Caco-2 (cell line): ENCODE measurements around the gene P2RX6. TPM values are rescaled to one million over a fixed set of nuclear protein-coding genes. Genes with fewer than 3 reads are reported as not detected.

Experiments
- BruUV-seq: library from RNA; stranded (reverse); fragments of 400-500 nt; replicated peaks from 2 replicates; lab custom pipeline; 2021; lab: Mats Ljungman, UMichigan
- CTCF ChIA-PET: fragments of 300-600 bp; sonication (Branson Sonifier 250); formaldehyde crosslinking; loops from one replicate; lab custom pipeline; 2022; ENCODE audit warnings: antibody characterized with exemption; lab: Charles Lee
- POLR2A ChIA-PET: fragments of 300-600 bp; sonication (Branson Sonifier 250); formaldehyde crosslinking; loops from one replicate; lab custom pipeline; 2022; ENCODE audit warnings: antibody characterized with exemption; lab: Charles Lee
- DNase-seq, 2 experiments: peaks; one replicate each; pipeline versions ENCODE4 v3.0.0 to v3.0.0-alpha.2; 2020 to 2022
- H3K27me3 ChIP-seq: replicated peaks from 2 replicates; pipeline ENCODE4 v1.6.0; 2011; ENCODE audit warnings: low read length; ENCODE audit not compliant: control insufficient read depth, insufficient read depth
- H3K36me3 ChIP-seq: 2 replicates; pipeline ENCODE4 v1.5.1; 2011; ENCODE audit warnings: low read length; ENCODE audit not compliant: control insufficient read depth, insufficient read depth
- H3K4me1 ChIP-seq: fragments of 250-450 bp; sonication (Bioruptor Pico); 2 replicates; pipeline ENCODE4 v1.5.1; 2020; ENCODE audit warnings: mild to moderate bottlenecking
- H3K4me3 ChIP-seq: 2 replicates; pipeline ENCODE4 v1.5.1; 2011; ENCODE audit warnings: low read depth, mild to moderate bottlenecking, control low read depth, low read length
- H3K9me3 ChIP-seq: fragments of 250-450 bp; sonication (Bioruptor Pico); 2 replicates; pipeline ENCODE4 v1.5.1; 2020; ENCODE audit warnings: mild to moderate bottlenecking, moderate library complexity
- H3K27ac Mint-ChIP-seq: one replicate; pipeline ENCODE4 v1.8.0; 2022; ENCODE audit warnings: mixed read lengths; ENCODE audit not compliant: unreplicated experiment
- H3K27me3 Mint-ChIP-seq: one replicate; pipeline ENCODE4 v1.8.0; 2022; ENCODE audit warnings: mixed read lengths; ENCODE audit not compliant: insufficient read depth, unreplicated experiment
- H3K36me3 Mint-ChIP-seq: one replicate; pipeline ENCODE4 v1.8.0; 2022; ENCODE audit warnings: mild to moderate bottlenecking, mixed read lengths; ENCODE audit not compliant: insufficient read depth, unreplicated experiment
- H3K4me1 Mint-ChIP-seq: one replicate; pipeline ENCODE4 v1.8.0; 2022; ENCODE audit warnings: low read depth, mixed read lengths; ENCODE audit not compliant: unreplicated experiment
- H3K4me3 Mint-ChIP-seq: one replicate; pipeline ENCODE4 v1.8.0; 2022; ENCODE audit warnings: mild to moderate bottlenecking, moderate library complexity, mixed read lengths; ENCODE audit not compliant: unreplicated experiment
- H3K9me3 Mint-ChIP-seq: one replicate; pipeline ENCODE4 v1.8.0; 2022; ENCODE audit warnings: mixed read lengths; ENCODE audit not compliant: unreplicated experiment
- CTCF ChIP-seq, 2 experiments: fragments of 200-600 bp in 1 of 2; IDR thresholded peaks; 1 replicate in 1 of 2; 2 replicates in 1 of 2; pipeline versions ENCODE4 v1.5.1 to v1.8.0; 2011 to 2022; ENCODE audit warnings: antibody characterized with exemption in 1 of 2, control low read depth in 1 of 2, inconsistent platforms in 1 of 2, low read depth in 1 of 2, low read length in 1 of 2, mild to moderate bottlenecking in 1 of 2, moderate library complexity in 1 of 2; ENCODE audit not compliant: insufficient read depth in 1 of 2, severe bottlenecking in 1 of 2, unreplicated experiment in 1 of 2
- intact Hi-C: fragments of 100-400 bp; cut with micrococcal nuclease; formaldehyde crosslinking; loops from one replicate; pipeline ENCODE4 v1.10.0; 2022; ENCODE audit not compliant: unreplicated experiment
- total RNA-seq: library from RNA; stranded (reverse); gene quantifications from 2 replicates; pipeline ENCODE4 v1.2.3, GENCODE V29; 2022

Gene P2RX6
- total RNA-seq, 1 experiment from 2014 or later: 0.11 TPM

GRCh38 chr22:21064917-21065864 lies 50.2 kb downstream of the P2RX6 start:
- Histone ChIP-seq H3K36me3 (no peaks in the 10 kb centered on the region), H3K27me3 (no peaks in the 10 kb centered on the region), H3K4me3 (no peak overlapping the region), H3K4me1 (peaks cover 6% of the 10 kb centered on the region), H3K9me3 (no peaks in the 10 kb centered on the region)
- Mint-ChIP-seq H3K4me3 (no peak overlapping the region), H3K9me3 (no peaks in the 10 kb centered on the region), H3K36me3 (no peaks in the 10 kb centered on the region), H3K27me3 (no peaks in the 10 kb centered on the region), H3K4me1 (peaks cover 6% of the 10 kb centered on the region), H3K27ac (no peak overlapping the region)
- DNase-seq: peak in 1 of 2 experiments; percentile 61
- no TSS peak for BruUV-seq
- intact Hi-C loops: no loop called here
- POLR2A ChIA-PET: interaction anchor here (0.5 to 1.1 kb wide), 3 partner anchors 36 to 83 kb away, joined by 3 to 6 read pairs (median 3); partner anchors contain the start of genes LZTR1 and THAP7
- TF ChIP-seq CTCF (IDR thresholded peaks at IDR 0.05; ENCODE audit: insufficient read depth in 1 of 2, low read depth in 1 of 2, low read length in 1 of 2, severe bottlenecking in 1 of 2, unreplicated experiment in 1 of 2): no peak
- CTCF ChIA-PET: interaction anchor here (0.6 to 1.0 kb wide), 4 partner anchors 44 to 287 kb away, joined by 3 to 5 read pairs (median 4); no protein-coding TSS in a partner anchor

GRCh38 chr22:21067075-21067900 lies 52.3 kb downstream of the P2RX6 start:
- no peak overlapping the region for H3K4me3 Mint-ChIP-seq

More at GRCh38 chr22:21067075-21067900, 52.3 kb downstream of the P2RX6 start:
- Mint-ChIP-seq H3K27me3 (no peaks in the 10 kb centered on the region), H3K9me3 (peaks cover 5% of the 10 kb centered on the region), H3K27ac (no peak overlapping the region), H3K4me1 (peaks cover 6% of the 10 kb centered on the region), H3K36me3 (no peaks in the 10 kb centered on the region)
- Histone ChIP-seq H3K27me3 (no peaks in the 10 kb centered on the region), H3K4me1 (peaks cover 6% of the 10 kb centered on the region), H3K36me3 (no peaks in the 10 kb centered on the region), H3K4me3 (no peak overlapping the region), H3K9me3 (no peaks in the 10 kb centered on the region)
- CTCF ChIA-PET: no interaction called here
- BruUV-seq: no TSS peak
- DNase-seq: no peak
- no peak for TF ChIP-seq CTCF (IDR thresholded peaks at IDR 0.05; ENCODE audit: insufficient read depth in 1 of 2, low read depth in 1 of 2, low read length in 1 of 2, severe bottlenecking in 1 of 2, unreplicated experiment in 1 of 2)
- POLR2A ChIA-PET: no interaction called here
- intact Hi-C loops: no loop called here
